Activated CD4-positive, alpha-beta T cell treated with anti-CD3 and anti-CD28 coated beads for 48 hours (primary cell): ENCODE results near the gene FIZ1.

Experiments
- DNase-seq: peaks from one replicate; pipeline ENCODE4 v3.0.0-alpha.2; 2020

FIZ1 gene

DNA sequence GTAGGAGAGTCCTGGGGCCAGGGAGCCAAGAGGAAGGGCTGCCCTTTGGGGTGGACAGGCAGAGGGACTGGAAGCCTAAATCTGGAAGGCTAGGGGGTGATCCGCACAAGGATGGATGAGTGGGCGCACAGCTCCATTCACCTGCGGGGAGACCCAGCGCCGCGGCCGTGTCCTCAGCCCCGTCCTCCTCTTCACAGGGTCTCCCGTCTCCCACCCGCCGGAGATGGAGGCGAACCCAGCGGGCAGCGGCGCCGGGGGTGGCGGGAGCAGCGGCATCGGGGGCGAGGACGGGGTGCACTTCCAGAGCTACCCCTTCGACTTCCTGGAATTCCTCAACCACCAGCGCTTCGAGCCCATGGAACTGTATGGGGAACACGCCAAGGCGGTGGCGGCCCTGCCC, 14.1 kb upstream of the FIZ1 start:
- DNase-seq = no peak

- no peak for DNase-seq
These were observed 12.8 kb upstream of the FIZ1 start for GRCh38 chr19:55611983-55612645.

DNA sequence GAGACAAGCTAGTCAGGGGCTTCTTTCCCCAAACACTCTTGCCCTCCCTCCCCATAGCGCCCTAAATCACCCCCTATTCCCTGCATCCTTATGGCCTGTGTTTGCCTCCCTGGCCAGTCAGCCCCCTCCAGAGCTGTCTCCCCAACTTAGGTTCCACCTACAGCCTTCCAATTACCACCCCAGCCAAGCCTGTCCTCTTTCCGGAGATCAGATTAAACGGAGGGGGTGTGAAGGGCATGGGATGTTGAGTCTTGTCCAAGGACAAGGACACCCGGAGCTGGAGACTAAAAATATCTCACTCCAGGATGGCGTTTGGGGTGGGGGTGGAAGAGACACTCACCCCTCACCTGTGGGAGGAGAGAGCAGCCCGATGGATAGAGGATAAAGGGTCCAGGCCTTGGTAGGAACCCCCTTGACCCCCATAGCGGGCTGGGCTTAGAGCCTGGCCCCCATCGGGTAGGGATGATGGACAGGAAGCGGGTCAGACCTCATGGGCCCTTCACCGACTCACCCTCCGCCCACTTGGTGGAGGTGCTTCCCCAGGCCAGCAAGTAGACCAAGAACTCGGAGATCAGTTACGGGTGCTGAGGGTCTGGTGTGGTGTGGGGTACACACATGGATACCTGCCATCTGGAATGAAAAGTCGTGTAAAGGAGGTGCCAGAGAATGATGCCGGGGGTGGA, 12.1 kb upstream of the FIZ1 start:
- DNase-seq = no peak

GRCh38 chr19:55609326-55609725, 10.0 kb upstream of the FIZ1 start:
- no peak for DNase-seq

DNA sequence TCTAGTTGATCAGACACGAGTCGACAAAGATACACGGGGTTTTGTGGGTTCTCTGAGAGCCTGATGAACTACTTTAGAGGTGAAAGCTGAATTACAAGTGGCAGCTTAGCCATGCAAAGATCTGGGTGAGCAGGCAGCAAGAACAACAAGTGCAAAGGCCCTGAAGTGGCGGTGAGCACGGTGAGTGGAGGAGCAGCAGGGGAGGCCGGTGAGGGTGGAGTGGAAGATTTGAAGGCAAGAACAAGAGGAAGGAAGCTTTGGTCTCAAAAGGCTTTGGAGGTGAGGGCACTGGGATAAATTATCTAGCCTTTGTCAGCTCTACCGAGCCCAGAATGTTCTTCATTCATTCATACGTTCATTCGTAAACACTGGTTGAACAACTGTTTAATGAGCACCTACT, 7.5 kb upstream of the FIZ1 start:
- DNase-seq = no peak

DNA sequence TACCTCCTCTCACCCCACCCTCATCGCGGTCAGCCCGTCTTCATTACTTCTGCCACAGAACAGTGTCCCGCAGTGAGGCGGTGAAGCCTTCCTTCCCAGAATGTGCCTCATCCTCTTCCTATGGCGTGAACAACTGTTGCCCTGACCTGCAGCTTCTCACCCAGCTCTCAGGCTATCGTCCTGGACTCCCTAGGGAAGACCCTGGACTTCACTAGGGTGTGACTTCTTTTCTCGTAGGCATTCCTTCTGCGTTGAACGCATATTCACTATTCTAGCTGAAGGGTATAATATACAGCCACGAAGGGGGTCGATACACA, 7.1 kb upstream of the FIZ1 start:
- DNase-seq = no peak

DNA sequence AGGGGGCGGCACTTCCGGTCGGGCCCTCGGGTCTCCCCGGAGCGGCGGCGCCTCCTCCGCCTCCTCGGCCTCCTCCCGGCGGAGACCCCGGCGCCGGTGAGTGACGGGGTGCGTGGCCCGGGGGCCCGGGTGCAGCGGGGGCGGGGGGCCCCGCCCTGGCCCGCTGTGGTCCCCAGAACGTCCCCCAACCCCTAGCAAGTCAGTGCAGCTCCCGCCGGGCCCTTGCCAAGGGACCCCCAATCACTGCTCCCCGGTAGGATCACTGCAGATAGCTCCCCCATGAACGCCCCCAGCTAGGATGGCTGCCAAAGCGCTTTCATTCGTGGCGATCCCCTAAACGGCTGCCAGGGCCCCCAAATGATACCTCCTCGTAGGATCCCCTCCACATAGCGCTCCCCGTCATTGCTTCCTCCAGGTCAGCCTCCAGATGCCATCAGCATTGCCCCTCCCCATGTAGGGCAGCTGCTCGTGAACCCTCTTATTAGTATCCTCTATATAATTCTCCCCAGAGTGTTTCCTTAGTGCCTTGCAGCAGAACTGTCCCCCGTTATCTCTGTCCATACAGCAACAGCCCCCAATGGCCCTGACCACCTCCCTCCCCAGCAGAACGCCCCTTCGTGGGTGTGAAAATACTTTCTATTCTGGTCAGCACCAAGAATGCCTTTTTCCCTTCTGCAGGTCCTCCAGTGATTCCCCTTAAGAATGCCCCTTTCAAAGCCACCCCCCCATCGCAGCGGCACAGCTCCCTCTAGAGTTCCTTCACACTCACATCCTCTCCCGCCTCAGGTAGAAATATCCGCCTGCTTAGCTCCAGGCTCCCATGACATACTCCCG, 6.5 kb upstream of the FIZ1 start, which contains the start of gene ZNF865:
Gene ZNF865 (plus strand): TSS at position 11 of the 834 bp plus-strand sequence. CDS start 7,972 bp downstream, outside the sequence.
- DNase-seq = peak; percentile 81

DNA sequence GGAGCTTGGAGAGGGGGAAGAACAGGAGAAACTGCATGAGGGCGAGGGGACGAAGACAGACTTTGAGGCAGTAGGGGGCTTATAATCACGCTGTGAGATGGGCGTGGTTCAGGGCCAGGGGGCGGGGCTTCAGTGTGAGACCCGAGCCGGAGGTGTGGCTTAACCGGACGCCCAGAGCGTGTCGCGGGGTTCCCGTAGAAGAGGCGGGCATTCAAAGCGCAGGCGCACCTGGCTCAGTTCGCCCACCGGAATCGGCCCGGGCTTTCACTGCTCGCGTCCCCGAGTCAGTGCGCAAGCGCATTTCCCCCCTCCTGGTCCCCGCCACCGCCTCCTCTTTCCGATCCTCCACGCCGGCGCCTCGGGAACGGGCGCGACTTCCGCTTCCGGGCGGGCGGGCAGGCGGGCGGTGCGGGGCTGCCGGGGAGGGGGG, 5.9 kb upstream of the FIZ1 start:
- peak; percentile 100 for DNase-seq

- no peak for DNase-seq
These were observed 4.4 kb upstream of the FIZ1 start for GRCh38 chr19:55603581-55604292.

- DNase-seq = no peak
These were observed 3.8 kb upstream of the FIZ1 start for GRCh38 chr19:55603115-55603514.

GRCh38 chr19:55602104-55603001, 3.0 kb upstream of the FIZ1 start:
- DNase-seq = no peak

GRCh38 chr19:55601084-55601483, 1.8 kb upstream of the FIZ1 start:
- DNase-seq = no peak

DNA sequence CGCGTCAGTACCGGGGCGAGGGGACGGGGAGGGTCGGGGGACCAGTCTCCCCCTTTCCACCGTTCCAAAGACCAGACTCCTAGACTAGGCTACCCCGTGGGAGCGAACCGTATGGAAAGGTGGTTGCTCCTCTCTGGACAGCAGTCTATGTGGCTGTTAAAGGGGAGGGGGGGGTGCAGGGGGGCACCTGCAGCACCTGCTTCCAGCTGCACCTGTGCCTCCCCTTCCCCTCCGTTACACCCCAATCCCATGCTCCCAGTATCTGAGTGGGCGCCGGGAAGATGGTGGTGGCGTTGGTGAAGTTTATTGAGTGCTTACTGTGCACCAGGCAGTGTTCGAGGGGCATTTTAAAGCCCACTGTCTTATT, 1.3 kb upstream of the FIZ1 start:
- no peak for DNase-seq

DNA sequence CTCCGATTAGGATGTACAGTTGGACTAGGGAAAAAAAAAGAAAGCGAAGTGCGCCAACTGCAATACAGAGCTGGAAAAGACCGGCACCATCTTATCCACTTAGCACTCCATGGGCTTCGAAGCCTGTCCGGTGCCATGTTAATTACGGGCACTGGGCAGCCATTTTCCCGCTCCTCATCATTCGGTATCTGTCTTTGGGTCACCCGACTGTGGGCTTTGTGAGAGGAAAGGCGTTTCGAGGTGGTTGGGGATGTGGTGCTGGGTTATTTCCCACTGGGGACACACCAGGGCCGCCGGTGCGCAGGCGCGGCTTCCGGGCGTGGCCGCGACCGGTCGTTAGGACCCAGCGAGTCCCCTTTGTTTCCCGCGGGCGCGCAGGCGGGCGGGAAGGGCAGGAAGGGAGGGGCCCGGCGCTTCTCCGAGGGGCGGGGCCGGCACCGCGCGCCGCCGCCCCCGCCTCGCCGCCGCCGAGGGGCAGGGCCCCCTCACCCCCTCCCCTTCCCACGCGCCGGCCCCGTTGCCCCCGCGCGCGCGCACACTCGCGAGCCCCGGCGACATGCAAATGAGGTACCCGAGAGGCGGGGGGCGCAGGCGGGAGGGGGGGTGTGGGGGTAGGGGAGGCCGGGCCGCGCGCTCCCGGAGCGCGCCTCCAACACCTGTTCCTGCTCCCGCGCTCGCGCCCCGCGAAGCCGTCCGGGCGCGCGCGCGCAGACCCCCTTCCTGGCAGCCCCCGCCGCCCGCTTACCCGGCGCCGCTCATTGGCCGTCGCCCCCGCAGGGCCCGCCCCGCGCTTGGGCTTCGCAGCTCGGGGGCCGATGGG, 735 bp upstream of the FIZ1 start, which contains the start of gene ZNF524:
Gene ZNF524 (plus strand): TSS at position 447 of the 820 bp plus-strand sequence. CDS start 1,825 bp downstream, outside the sequence.
- peak; percentile 86 for DNase-seq

DNA sequence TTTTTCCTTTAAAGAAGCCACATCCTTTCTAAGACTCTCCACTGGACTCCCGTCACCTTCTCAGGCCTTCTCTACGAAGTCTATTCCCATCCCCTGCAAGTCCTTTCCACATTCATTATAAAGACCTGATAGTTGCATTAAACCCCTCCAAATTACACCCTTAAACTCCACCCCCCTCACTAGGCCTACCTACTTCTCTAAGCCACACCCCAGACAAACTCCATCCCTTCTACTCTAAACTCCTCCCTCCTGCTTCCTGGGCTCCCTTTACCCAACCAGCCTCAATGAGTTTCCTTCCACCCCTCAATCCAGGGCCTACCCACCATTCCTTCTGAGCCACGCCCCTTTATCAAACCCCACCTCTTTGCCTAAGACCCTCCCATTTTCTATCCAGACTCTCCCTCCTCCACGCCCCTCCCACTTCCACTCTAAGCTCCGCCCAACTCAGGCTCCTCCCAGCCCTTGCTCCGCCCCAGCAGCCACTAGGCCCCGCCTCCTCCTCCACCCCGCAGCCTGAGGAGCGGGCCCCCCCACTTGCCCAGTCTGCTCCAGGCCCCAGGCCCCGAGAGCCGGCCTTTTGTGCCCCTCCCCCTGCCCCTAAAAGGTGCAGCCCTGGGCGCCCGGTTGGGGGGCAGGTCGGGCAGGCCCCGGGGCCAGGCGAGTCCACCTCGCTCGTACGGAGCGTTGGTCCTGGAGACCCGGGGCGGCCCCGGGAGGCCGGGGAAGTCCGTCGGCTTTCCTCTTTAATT, 424 bp downstream of the FIZ1 start:
- peak; percentile 97 for DNase-seq

DNA sequence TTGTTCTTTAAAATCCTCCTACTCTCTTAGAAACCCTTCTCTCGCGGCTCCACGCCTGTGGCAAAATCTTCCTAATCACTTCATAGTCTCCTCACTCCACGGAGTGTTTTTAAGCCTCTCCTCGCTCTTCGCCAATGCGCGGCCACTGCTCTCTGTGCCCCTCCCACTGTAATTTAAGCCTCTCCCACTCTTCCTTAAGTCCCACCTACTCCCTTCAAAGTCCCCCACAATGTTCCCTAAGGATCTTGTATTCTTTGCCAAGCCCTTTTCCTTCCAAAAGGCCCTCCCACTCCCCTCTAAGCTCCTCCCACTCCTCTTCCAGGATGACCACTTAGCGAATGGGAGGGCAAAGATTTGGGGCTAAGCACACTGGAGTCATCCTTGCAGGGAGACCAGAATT, 1.3 kb downstream of the FIZ1 start:
- no peak for DNase-seq

DNA sequence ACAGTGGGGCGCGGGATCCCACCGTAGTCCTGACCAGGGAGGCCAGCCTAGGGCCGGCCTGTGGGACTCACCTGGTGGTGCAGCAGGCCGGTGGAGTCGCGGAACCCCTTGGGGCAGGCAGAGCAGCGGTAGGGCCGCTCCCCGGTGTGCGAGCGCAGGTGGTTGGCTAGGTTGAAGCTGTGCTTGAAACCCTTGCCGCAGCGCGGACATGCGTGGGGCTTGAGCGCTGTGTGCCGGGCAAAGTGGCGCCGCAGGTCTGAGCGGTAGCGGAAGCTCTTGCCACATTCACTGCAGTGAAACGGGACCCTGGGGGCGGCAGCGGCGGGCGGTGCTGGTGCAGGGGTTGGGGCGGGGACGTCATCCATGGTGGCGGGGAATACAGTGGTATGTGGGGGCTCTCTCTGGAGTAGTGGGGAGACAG, 1.8 kb downstream of the FIZ1 start:
- DNase-seq = no peak

GRCh38 chr19:55596304-55596703, 3.0 kb downstream of the FIZ1 start:
- DNase-seq = no peak

- no peak for DNase-seq
These were observed 4.2 kb downstream of the FIZ1 start for GRCh38 chr19:55594996-55595545.
